Ishikawa (cell line): ENCODE data around the gene IQGAP1.
A peak's percentile ranks its signal among the peaks of the same experiment; 100 is the strongest.

Experiments
- CEBPB ChIP-seq: IDR thresholded peaks from 2 replicates; pipeline ENCODE4 v1.6.1; 2012
- CREB1 ChIP-seq: IDR thresholded peaks from 2 replicates; pipeline ENCODE4 v1.6.1; 2012; ENCODE audit warnings: low read depth
- EGR1 ChIP-seq: IDR thresholded peaks from 2 replicates; pipeline ENCODE4 v1.6.1; 2012
- EP300 ChIP-seq: IDR thresholded peaks from 2 replicates; pipeline ENCODE4 v1.6.1; 2012; ENCODE audit warnings: borderline replicate concordance
- FOXM1 ChIP-seq: IDR thresholded peaks from 2 replicates; pipeline ENCODE4 v1.6.1; 2012; ENCODE audit warnings: low read depth, borderline replicate concordance
- MAX ChIP-seq: IDR thresholded peaks from 2 replicates; pipeline ENCODE4 v1.6.1; 2012
- NFIC ChIP-seq: IDR thresholded peaks from 2 replicates; pipeline ENCODE4 v1.6.1; 2012
- RAD21 ChIP-seq: IDR thresholded peaks from 2 replicates; pipeline ENCODE4 v1.6.1; 2012; ENCODE audit warnings: low read depth
- REST ChIP-seq: IDR thresholded peaks from 2 replicates; pipeline ENCODE4 v1.6.1; 2012; ENCODE audit warnings: low read depth, mild to moderate bottlenecking
- TAF1 ChIP-seq: IDR thresholded peaks from 2 replicates; pipeline ENCODE4 v1.6.1; 2012; ENCODE audit warnings: low read depth, mild to moderate bottlenecking
- TCF12 ChIP-seq: IDR thresholded peaks from 2 replicates; pipeline ENCODE4 v1.6.1; 2012; ENCODE audit warnings: low read depth
- TEAD4 ChIP-seq: IDR thresholded peaks from 2 replicates; pipeline ENCODE4 v1.6.1; 2012
- USF1 ChIP-seq: IDR thresholded peaks from 2 replicates; pipeline ENCODE4 v1.6.1; 2012
- YY1 ChIP-seq: IDR thresholded peaks from 2 replicates; pipeline ENCODE4 v1.6.1; 2012; ENCODE audit warnings: low read depth
- ZBTB7A ChIP-seq: IDR thresholded peaks from 2 replicates; pipeline ENCODE4 v1.6.1; 2012; ENCODE audit warnings: low read depth

Gene IQGAP1

GRCh38 chr15:90411176-90411575, 23.1 kb downstream of the IQGAP1 start:
- no peak for TF ChIP-seq REST
- TF ChIP-seq MAX = no peak
- no peak for TF ChIP-seq YY1
- no peak for TF ChIP-seq USF1
- no peak for TF ChIP-seq NFIC
- TF ChIP-seq RAD21 = no peak
- TF ChIP-seq ZBTB7A = no peak
- TF ChIP-seq CEBPB = no peak
- no peak for TF ChIP-seq EP300
- TF ChIP-seq FOXM1 = no peak
- TF ChIP-seq CREB1 = no peak
- no peak for TF ChIP-seq TEAD4
- TF ChIP-seq EGR1 = no peak
- no peak for TF ChIP-seq TAF1
- no peak for TF ChIP-seq TCF12

GRCh38 chr15:90412356-90413194, 24.5 kb downstream of the IQGAP1 start:
- TF ChIP-seq RAD21 (no peak), ZBTB7A (no peak), TEAD4 (peak; percentile 11), REST (no peak), MAX (peak; percentile 63; the same call in 1 of the 2 replicates), CREB1 (no peak), YY1 (peak; percentile 40; the same call in 1 of the 2 replicates), CEBPB (peak; percentile 69; the same call in 1 of the 2 replicates), EGR1 (no peak), TCF12 (peak; percentile 55; the same call in 1 of the 2 replicates), NFIC (no peak), FOXM1 (no peak), EP300 (no peak), TAF1 (no peak), USF1 (peak; percentile 88)

GRCh38 chr15:90413411-90414379, 25.7 kb downstream of the IQGAP1 start:
- TF ChIP-seq FOXM1 (no peak), EGR1 (no peak), RAD21 (no peak), TEAD4 (no peak), TAF1 (no peak), EP300 (no peak), REST (no peak), YY1 (no peak), ZBTB7A (no peak), USF1 (no peak), CREB1 (no peak), TCF12 (no peak), CEBPB (no peak)
